HG02763 (cell line): ENCODE results near the gene CSNK1D.
"Not testable (repeated sequence)": the region's sequence is repeated elsewhere in the genome, so short reads cannot be mapped to it uniquely, and the experiment has no call there.

Experiments used
- ATAC-seq: cut with Tn5 transposase; IDR thresholded peaks from one replicate; pipeline ENCODE4 v1.9.1; 2021; ENCODE audit warnings: mild to moderate bottlenecking, moderate library complexity; ENCODE audit not compliant: unreplicated experiment

The CSNK1D gene

GRCh38 chr17:82217120-82217529 is 56.4 kb downstream of the CSNK1D start:
- ATAC-seq, result no peak

GRCh38 chr17:82216301-82217119 is 57.0 kb downstream of the CSNK1D start:
- ATAC-seq, result no peak

GRCh38 chr17:82215972-82216300 is 57.6 kb downstream of the CSNK1D start:
- no peak for ATAC-seq

DNA sequence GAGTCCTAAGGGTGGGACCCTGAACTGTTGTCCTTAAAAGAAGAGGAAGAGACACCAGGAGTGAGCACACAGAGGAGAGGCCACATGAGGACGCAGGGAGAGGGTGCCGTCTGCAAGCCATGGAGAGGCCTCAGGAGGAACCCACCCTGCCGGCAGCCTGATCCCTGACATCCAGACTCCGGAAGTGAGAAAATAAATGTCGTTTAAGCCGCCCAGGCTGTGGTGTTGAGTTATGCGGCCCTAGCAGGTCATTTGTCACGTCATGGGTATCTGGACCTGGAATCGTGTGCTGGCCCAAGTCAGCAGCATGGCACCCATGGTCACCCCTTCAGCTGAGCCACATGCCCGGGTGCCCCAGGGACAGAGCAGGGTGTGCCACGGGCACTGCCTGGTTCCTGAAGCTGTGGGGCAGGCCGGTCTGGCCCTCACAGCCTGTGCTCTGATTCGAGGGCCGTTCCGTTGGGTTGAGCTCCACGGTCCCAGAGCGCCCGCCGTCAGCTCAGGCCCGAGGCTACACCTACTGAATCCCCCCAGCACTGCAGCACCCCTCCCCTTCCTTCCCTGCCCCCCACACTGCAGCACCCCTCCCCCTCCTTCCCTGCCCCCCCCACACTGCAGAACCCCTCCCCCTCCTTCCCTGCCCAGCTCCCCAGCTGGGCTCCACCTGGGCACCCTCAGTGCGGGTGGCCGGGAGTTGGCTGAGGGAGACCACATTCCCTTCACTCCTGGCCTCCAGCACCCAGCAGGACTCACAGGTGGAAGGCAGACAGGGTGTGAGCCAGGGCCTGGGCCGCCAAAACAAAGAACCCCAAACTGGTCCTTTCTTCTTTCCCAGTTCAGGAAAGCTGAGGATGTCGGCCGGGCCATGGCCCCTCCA is 58.2 kb downstream of the CSNK1D start:
- no peak for ATAC-seq

- no peak for ATAC-seq
Measured at GRCh38 chr17:82214012-82214628, 59.4 kb downstream of the CSNK1D start.

- ATAC-seq, result no peak
Measured at GRCh38 chr17:82213251-82214011, 60.1 kb downstream of the CSNK1D start.

- peak; percentile 63 for ATAC-seq
Measured at GRCh38 chr17:82212331-82213250, 60.9 kb downstream of the CSNK1D start, which contains the start of gene CCDC57. Gene CCDC57, minus strand, starts transcription at chr17:82212842. Its CDS starts 10,898 bp downstream, at chr17:82201944.

GRCh38 chr17:82210655-82211054 is 62.8 kb downstream of the CSNK1D start:
- not testable (repeated sequence) for ATAC-seq

DNA sequence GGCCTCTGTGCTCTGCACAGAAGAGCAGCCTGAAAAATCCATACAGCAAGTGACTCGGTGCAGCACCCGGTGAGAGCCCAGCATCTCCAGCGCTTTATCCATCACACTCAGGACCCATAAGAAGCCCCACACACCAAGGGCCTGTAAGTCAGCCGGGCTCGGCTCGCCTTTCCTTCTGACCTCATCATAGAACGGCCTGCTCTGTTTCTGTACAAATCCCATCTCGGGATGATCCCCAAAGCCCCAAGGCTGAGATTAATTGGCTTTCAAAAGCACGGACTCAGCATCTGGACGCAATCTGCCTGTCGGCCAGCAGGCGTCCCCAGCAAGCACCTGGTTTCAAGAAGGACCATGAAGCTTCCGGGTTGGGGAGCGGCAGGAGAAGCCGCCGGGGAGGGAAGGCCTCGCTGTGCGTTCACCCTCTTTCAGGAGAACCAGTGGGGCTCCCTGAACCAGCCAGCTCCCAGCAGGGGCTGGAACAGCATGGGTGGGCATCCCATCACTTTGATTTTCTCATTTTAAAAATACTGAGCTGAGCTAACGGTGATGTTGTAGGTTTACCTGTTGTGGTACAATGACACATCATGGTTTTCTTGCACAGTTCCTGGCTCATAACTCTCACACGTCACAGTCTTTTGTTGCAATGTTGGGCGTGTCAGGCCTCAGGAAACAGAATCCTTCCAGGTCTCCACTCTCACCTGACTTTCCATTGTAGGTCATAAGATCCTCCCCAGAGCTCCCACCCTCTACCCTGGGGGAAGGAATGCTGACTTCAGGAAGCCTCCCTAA is 67.6 kb downstream of the CSNK1D start:
- no peak for ATAC-seq

GRCh38 chr17:82204831-82205719 is 68.4 kb downstream of the CSNK1D start:
- no peak for ATAC-seq

DNA sequence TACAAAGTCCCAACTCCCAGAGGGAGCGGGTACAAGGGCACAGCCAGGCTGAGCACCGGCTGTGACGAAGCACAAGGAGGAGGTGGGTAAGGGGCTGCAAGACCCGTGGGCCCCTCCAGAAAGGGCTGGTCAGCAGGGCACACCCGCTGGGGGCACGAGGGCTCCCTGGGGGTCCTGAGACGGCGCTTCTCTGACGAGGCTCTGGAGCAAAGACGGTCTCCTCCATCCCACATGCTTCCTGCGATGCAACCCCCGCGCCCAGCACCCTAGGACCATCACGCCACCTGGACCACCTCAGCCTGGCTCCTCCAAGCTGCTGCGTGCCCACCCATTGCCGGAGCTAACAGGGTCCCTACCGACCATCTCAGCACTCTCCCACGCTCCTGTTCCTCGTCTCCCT is 69.6 kb downstream of the CSNK1D start:
- ATAC-seq, result no peak

DNA sequence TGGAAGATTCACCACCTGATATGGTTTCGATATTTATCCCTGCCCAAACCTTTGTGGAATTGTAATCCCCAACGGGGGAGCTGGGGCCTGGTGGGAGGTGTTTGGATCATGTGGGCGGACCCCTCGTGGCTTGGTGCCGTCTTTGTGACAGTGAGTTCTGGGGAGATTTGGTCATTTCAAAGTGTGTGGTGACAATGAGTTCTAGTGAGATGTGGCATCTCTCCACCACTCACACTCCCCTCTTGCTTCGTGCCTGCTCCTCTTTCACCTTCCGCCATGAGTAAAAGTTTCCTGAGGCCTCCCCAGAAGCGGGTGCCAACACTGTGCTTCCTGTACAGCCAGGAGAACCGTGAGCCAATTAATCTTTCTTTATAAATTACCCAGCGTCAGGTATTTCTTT is 70.5 kb downstream of the CSNK1D start:
- ATAC-seq, result no peak

- ATAC-seq, result no peak
Measured at GRCh38 chr17:82201498-82201910, 72.0 kb downstream of the CSNK1D start.

DNA sequence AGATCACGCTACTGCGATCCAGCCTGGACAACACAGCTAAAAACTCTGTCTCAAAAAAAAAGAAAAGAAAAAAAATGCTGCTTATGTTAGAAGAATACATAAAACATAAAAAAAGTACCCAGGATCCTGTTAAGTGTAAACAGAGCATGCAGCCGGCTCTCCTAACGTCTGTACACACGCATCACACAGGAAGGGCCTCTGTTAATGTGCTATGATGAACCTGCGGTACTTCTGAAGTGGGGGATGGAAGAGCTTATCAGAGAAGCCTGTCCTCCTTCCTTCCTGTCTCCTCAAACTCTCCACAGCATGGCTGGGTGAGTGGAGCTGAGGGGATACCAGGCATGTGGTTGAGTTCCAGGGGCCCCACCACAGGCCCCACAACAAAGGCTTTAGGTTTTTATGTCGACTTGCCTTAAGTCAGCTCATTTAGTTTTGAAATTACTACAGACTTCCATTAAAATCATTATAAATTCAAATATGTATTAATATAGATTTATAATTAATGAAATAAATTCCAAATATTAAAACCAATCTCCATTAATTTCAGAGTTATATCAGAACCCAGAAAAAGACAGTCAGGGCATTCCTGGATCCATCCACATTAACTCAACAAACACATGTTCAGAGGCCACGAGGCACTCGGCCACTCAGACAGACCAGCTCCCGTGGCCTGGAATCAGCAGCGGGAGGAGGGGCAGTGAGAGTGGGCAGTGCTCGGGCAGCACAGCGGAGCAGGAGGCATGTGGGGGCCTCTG is 72.6 kb downstream of the CSNK1D start:
- ATAC-seq, result no peak

DNA sequence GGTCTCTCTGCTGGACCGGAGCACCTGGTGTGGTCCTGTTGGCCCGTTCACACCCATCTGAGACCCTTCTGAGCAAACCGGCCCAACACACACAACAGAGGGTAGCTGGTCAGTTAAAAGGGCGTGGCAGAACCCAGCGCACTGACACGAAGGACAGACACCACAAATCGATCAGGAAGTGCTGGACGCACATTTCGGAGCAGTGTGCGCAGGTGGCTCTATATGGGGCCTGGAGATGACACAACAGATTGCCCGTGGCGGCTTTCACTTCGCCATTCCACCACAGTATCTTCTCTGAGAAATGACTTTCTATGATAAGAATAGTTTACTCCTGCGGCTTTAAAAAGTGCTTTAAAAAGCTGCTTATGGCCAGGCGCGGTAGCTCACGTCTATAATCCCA is 73.4 kb downstream of the CSNK1D start:
- ATAC-seq, result no peak

DNA sequence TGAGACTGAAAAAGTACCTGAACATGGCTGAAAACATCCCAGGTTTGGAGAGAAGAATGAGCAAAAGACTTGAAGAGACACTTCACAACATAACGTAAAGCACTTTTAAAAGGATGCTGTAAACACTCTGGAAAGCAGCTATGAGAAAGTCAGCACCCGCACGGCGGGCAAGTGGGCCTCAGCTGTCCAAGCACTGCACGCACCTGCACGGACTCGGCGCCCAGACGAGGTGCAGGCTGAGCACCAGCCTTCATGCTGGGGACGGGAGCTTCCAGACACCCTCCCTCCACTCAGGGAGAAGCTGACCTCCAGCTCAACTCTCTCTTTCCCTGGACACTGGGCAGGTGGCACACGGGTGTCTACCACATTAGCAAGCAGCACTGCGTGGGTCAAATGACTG is 74.0 kb downstream of the CSNK1D start:
- ATAC-seq, result no peak

DNA sequence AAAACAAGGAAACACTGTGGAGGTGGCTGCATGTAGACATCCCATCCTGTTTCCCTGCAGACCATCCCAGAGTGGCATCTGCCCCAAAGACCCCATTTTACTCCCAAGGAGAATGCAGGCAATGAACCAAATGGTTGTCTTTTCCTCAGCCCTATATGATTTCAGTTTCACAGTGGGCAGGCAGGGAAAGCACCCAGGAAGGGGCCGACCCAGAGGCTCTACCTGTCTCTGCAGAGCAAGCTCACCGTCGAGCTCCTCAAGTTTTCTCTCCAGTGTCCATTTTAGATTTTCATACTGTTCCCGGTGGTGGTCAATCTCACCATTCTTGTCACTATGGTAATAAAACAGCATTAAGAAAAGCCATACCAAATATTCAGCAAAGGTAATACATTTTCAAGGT is 75.4 kb downstream of the CSNK1D start:
- ATAC-seq, result no peak
